SU-DHL-6 (cell line): ENCODE results near the gene SINHCAF.

ENCODE experiments used
- CTCF ChIP-seq: fragments of 200-600 bp; sonication (generic); IDR thresholded peaks from one replicate; pipeline ENCODE4 v1.5.1; 2017; ENCODE audit warnings: antibody characterized with exemption, mild to moderate bottlenecking, low read length, moderate library complexity; ENCODE audit not compliant: insufficient read depth, poor library complexity, severe bottlenecking
- EZH2phosphoT487 ChIP-seq: fragments of 200-600 bp; sonication (generic), shearing (Covaris generic); conservative IDR thresholded peaks from 2 replicates; pipeline ENCODE4 v1.6.1; 2018; ENCODE audit warnings: mild to moderate bottlenecking, antibody characterized with exemption, low read length, moderate library complexity, mixed read lengths

- no peak for TF ChIP-seq CTCF
- no peak for TF ChIP-seq EZH2phosphoT487
Measured at GRCh38 chr12:31275491-31275890, 50.5 kb downstream of the SINHCAF start.
